ENCODE measurements around the gene CAMTA1. TPM values are rescaled to one million over a fixed set of nuclear protein-coding genes. Genes with fewer than 3 reads are reported as not detected.
"Not testable (repeated sequence)": the region's sequence is repeated elsewhere in the genome, so short reads cannot be mapped to it uniquely, and the experiment has no call there.

CAMTA1 gene
- total RNA-seq, 2 experiments from 2014 or later, result 39.3 to 48.8 TPM

DNA sequence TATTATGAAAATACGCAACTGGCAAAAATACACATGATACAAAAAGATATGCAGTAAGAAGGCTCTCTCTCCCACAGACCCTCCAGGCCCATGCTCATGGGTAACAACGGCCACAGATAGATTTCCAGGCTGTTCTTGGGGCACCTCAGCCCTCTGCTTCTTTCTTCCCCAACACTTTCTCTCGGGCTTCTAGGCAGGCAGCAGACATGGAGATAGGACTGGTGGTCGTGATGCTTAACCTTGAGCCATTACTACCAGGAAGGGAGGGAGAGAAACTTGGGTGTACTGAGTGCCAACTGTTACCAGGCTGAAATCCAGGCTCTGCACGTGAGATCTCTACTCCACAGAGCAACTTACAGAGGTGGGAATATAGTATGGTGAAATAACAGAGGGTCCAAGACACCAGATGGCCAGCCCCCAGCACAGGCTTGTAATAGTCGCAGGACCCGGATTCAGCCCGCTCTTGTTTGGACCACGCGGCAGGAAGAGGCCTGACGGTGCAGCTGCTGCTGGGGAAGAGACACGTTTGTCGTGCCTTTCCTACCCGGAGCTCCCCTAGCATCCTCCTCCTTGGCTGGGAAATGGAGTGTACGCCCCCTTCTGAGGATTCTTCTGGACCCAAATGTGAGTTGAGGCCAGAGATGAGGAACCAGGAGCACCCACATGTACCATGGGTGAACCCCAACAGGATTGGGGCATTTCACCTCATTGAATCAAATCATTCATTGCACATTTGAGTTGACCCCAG is 544.8 kb downstream of the CAMTA1 start:
- peaks cover 3% of the 10 kb centered on the region for H3K27me3 Mint-ChIP-seq
- no peak for DNase-seq
- H3K9me3 Mint-ChIP-seq, result no peaks in the 10 kb centered on the region
- no peaks in the 10 kb centered on the region for H3K36me3 Mint-ChIP-seq (ENCODE audit: low read depth)
- ChIA-PET CTCF (no interaction called here), POLR2A (no interaction called here)
- H3K4me1 Mint-ChIP-seq, result no peaks in the 10 kb centered on the region
- H3K27ac Mint-ChIP-seq, result no peak overlapping the region
- H3K4me3 Mint-ChIP-seq, result no peak overlapping the region

DNA sequence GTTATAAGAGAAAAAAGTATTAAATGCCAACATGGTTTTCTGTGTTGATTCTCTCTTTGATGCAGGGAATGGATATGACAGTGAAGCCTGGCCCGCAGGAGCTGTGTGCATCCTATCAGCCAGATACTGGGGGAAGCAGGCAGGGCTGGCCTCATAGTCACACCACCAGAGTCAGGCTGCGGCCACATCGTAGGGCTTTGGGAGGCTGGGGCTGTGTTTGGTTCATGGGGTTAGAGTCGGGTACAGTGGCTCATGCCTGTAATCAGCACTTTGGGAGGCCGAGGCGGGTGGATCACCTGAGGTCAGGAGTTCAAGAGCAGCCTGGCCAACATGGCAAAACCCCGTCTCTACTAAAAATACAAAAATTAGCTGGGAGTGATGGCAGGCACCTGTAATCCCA is 545.5 kb downstream of the CAMTA1 start:
- H3K27ac Mint-ChIP-seq; H3K27me3 Mint-ChIP-seq; CTCF ChIA-PET; H3K36me3 Mint-ChIP-seq (ENCODE audit: low read depth); H3K4me1 Mint-ChIP-seq; H3K9me3 Mint-ChIP-seq; H3K4me3 Mint-ChIP-seq; POLR2A ChIA-PET; DNase-seq: not testable (repeated sequence)

DNA sequence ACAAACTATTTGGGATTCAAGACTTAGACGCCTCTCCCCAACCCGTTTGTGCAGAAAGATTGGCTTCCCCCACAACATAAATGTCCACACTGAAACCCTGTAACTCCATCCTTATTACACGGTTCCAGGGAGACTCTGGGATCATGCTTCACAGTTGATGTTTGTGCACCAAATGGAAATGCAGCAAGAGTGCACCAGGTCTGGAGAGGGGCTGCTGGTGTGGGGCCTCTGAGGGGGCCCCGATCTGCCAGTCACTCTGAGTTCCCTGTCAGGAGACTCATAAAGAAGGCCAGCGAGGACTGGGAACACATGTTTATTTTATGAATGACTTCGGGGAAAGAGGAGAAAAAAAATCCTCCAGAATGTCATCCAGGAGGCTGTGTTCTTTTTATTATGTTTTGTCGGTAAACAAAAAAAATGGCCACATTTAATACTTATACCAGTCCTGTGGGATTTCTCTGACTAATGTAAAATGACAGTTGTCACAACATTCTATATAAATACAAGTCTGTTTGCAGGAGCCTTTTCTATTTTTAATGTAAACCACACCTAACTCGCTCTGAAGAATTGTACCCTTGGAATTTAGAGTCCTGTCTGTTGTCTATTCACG is 546.8 kb downstream of the CAMTA1 start:
- Mint-ChIP-seq H3K27me3 (peaks cover 3% of the 10 kb centered on the region), H3K27ac (no peak overlapping the region), H3K4me1 (no peaks in the 10 kb centered on the region), H3K36me3 (ENCODE audit: low read depth) (no peaks in the 10 kb centered on the region), H3K4me3 (no peak overlapping the region), H3K9me3 (no peaks in the 10 kb centered on the region)
- DNase-seq, result no peak
- POLR2A ChIA-PET, result no interaction called here
- CTCF ChIA-PET, result no interaction called here

DNA sequence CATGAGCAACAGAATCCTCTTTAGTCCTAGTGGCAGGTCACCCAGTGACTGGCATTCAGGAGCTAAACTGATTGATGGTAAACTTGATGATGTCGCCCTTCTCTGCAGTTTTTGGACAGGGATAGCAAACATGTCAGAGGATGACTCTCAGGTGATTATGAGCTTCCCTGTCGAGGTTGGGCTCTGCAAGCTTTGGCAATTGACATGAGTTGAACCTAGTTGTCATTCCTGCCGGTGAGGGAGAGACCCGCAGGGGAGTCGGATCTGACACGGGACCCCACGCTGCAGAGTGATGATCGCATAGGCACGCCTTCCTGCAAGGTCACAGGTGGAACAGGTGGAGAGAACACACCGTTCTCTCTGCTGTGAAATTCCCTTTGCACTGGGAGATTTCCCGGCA is 547.8 kb downstream of the CAMTA1 start:
- Mint-ChIP-seq H3K4me1 (no peaks in the 10 kb centered on the region), H3K27me3 (peaks cover 3% of the 10 kb centered on the region), H3K27ac (no peak overlapping the region), H3K4me3 (no peak overlapping the region), H3K36me3 (ENCODE audit: low read depth) (no peaks in the 10 kb centered on the region), H3K9me3 (no peaks in the 10 kb centered on the region)
- POLR2A ChIA-PET, result interaction anchor here (0.5 kb wide), 1 partner anchor 11 kb away, joined by 3 read pairs; no protein-coding TSS in a partner anchor
- DNase-seq, result no peak
- CTCF ChIA-PET, result no interaction called here

DNA sequence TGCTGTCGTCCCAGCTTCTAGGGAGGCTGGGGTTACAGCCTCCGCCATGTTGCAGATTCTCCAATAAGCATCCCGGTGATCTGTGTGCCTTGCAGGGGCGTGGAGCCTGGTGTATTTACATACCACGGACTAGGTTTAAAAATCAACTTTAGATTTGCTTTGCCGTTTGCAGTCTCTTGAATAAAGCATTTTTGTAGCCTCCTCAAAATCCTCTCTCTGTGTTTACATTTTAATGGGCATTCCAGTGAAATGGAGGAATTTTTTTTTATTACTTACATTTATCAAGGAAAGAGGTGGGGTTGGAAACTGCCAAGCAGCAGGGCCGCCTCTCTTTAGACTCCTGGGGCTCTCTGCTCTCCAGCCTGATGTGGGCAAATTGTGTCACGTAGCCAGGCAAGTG is 548.4 kb downstream of the CAMTA1 start:
- Mint-ChIP-seq H3K36me3 (ENCODE audit: low read depth) (no peaks in the 10 kb centered on the region), H3K27ac (no peak overlapping the region), H3K27me3 (peaks cover under 1% of the 10 kb centered on the region), H3K4me3 (no peak overlapping the region), H3K9me3 (no peaks in the 10 kb centered on the region), H3K4me1 (no peaks in the 10 kb centered on the region)
- CTCF ChIA-PET, result no interaction called here
- POLR2A ChIA-PET, result interaction anchor here (0.5 kb wide), 1 partner anchor 11 kb away, joined by 3 read pairs; no protein-coding TSS in a partner anchor
- DNase-seq, result no peak

DNA sequence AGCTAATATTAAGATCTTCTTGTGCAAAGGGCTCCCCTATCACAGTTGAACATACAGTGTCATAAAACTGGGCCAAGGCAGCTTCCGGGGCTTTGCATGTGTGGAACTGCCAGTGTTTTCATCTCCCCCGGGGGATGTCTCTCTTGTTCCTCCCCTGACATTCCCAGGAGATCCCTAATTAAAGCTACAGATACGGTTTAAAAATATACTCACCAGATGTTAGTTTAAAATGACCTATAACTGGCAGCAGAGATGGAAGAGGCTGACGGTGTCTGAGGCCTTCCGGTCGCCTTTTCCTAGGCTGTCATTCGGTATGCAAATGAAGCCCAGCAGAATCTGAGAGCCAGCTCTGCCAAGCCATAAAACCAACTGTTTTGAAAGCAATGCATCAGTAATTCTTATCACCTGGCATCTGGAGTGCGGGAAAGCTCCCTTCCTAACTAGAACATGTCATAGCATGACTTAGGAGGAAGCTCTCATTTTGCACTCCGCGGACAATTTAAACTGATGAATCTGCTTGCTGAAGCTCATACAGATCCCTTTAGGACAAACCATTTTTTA is 549.3 kb downstream of the CAMTA1 start:
- ChIA-PET CTCF (no interaction called here), POLR2A (no interaction called here)
- no peak for DNase-seq
- Mint-ChIP-seq H3K27ac (no peak overlapping the region), H3K4me3 (no peak overlapping the region), H3K9me3 (no peaks in the 10 kb centered on the region), H3K36me3 (ENCODE audit: low read depth) (no peaks in the 10 kb centered on the region), H3K4me1 (no peaks in the 10 kb centered on the region), H3K27me3 (no peaks in the 10 kb centered on the region)

DNA sequence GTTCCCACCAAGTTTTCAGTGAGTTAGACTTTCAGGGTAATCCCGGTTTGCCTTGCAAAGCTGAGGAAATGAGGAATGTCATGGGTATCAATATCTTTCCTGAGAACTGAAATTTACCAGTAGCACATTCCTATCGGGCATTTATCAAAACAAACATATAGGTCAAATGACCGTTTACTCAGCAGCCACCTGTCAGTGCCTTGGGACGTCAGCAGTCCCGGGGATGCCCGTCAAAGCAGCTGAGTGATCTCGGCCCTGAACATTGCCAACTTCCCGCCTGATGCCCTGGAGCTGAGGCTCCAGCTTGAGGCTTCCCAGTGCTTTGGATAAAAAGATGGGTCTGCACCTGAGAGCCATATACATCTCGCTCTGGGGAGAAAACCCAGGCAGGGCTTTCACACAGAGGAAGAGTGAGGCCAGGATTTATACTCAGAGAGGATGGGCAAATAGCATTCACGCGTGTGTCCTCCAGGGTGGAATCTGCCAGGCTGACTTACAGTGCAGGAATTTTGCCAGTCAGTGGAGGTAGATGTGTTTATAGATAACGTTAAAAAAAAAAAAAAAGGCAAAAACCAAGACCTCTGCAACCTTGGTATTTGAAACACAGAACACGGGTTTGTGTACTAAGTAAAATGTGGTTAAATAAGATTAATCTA is 550.1 kb downstream of the CAMTA1 start:
- Mint-ChIP-seq H3K27me3 (no peaks in the 10 kb centered on the region), H3K4me1 (no peaks in the 10 kb centered on the region), H3K27ac (no peak overlapping the region), H3K4me3 (no peak overlapping the region), H3K36me3 (ENCODE audit: low read depth) (no peaks in the 10 kb centered on the region), H3K9me3 (no peaks in the 10 kb centered on the region)
- DNase-seq, result no peak
- POLR2A ChIA-PET, result no interaction called here
- CTCF ChIA-PET, result interaction anchor here (0.6 kb wide), 1 partner anchor 150 kb away, joined by 3 read pairs; no protein-coding TSS in a partner anchor

DNA sequence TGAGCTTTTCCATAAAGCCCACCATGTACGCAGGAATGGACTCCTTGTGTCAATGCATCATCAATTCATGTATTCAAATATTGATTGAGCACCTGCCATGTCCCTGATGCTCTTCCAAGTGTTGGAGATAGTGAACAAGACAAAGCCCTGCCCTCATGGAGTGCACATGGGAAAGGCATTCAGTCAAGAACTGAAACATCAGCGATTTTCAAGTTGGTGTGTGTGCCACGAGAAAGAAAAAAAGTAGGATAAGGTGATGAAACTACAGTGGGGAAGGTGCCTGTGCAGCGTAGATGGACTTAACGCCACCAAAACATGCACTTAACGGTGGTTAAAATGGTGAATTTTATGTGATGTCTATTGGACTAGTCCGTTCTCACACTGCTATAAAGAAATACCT is 553.2 kb downstream of the CAMTA1 start:
- Mint-ChIP-seq H3K27me3 (no peaks in the 10 kb centered on the region), H3K4me1 (no peaks in the 10 kb centered on the region), H3K9me3 (no peaks in the 10 kb centered on the region), H3K36me3 (ENCODE audit: low read depth) (no peaks in the 10 kb centered on the region), H3K4me3 (no peak overlapping the region), H3K27ac (no peak overlapping the region)
- ChIA-PET POLR2A (no interaction called here), CTCF (no interaction called here)
- no peak for DNase-seq

DNA sequence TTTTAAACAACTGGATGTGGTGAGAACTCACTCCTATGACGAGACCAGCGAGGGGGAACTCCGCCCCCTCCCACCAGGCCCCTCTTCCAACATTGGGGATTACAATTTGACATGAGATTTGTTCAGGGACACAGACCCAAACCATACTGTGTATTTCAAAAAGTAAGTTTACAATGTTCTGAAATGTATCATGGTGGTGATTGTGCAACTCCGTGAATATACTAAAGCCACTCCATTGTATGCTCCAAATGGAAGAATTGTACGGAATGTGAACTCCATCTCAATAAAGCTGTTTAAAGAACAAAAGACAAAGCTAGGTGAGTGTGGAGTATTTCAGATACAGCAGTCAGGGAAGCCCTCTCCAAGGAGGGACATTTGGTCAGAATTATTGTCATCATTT is 553.8 kb downstream of the CAMTA1 start:
- Mint-ChIP-seq H3K36me3 (ENCODE audit: low read depth) (no peaks in the 10 kb centered on the region), H3K27ac (no peak overlapping the region)
- POLR2A ChIA-PET, result no interaction called here

DNA sequence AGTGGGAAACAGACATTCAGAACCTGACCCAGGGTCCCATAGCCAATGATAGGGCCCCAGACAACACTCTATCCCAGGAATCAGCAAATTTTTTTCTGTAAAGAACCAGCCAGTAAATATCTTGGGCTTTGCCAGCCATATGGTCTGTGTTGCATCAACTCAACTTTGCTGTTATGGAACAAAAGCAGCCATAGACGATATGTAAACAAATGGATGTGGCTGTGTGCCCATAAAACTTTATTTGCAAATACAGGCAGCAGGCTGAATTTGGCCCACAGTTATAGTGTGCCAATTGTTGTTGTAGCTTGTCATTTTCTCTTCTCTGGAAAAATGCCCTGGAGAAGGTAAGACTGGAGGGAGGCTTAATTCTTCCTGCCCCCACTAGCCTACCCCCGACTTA is 554.7 kb downstream of the CAMTA1 start:
- H3K27me3 Mint-ChIP-seq, result no peaks in the 10 kb centered on the region
- no peaks in the 10 kb centered on the region for H3K9me3 Mint-ChIP-seq
- ChIA-PET CTCF (no interaction called here), POLR2A (no interaction called here)
- no peaks in the 10 kb centered on the region for H3K4me1 Mint-ChIP-seq
- no peak for DNase-seq
- no peaks in the 10 kb centered on the region for H3K36me3 Mint-ChIP-seq (ENCODE audit: low read depth)
- no peak overlapping the region for H3K4me3 Mint-ChIP-seq
- no peak overlapping the region for H3K27ac Mint-ChIP-seq

More for the DNA sequence above, 553.8 kb downstream of the CAMTA1 start:
- Mint-ChIP-seq H3K4me3 (no peak overlapping the region), H3K27me3 (no peaks in the 10 kb centered on the region), H3K9me3 (no peaks in the 10 kb centered on the region), H3K4me1 (no peaks in the 10 kb centered on the region)
- CTCF ChIA-PET, result no interaction called here
- no peak for DNase-seq

DNA sequence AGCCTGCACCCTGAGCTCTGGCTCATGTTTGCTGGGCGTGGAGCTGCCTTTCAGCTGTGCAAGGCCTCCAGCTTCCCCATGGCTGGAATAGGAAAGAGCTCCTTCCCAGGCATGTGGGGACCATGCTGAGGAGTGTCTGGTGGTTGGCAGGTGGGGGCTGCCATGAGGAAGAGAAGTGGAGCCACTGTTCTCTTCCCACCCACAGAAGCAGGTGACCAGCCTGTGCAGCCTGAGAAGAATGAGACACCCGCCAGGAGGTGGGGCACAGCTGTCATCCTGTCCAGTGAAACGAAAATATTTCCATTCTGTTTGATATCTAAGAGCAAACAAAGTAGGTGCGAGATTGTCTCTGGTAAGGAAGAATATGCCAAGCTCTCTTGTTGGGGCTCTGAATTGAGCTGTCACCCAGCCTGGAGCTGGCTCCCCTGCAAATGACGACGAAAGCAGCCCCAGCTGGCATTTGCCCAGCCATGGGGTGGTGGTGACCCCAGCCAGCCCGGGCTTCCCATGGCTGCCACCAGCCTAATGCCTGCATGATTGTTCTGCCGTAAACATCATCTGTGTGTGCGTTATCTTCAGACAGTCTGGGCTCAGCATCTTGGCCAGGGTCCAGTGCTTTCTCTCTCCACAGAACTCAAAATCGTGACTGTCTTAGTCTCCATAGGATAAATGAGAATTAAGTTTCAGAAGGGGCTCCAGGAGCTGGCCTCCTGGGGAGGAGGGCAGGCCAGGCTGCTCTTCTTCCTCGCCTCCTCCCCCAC is 556.1 kb downstream of the CAMTA1 start:
- Mint-ChIP-seq H3K9me3 (no peaks in the 10 kb centered on the region), H3K4me1 (no peaks in the 10 kb centered on the region), H3K4me3 (no peak overlapping the region), H3K27ac (no peak overlapping the region), H3K36me3 (ENCODE audit: low read depth) (no peaks in the 10 kb centered on the region), H3K27me3 (no peaks in the 10 kb centered on the region)
- no peak for DNase-seq
- ChIA-PET CTCF (interaction anchor here (0.9 kb wide), 1 partner anchor 311 kb away, joined by 3 read pairs; no protein-coding TSS in a partner anchor), POLR2A (no interaction called here)

DNA sequence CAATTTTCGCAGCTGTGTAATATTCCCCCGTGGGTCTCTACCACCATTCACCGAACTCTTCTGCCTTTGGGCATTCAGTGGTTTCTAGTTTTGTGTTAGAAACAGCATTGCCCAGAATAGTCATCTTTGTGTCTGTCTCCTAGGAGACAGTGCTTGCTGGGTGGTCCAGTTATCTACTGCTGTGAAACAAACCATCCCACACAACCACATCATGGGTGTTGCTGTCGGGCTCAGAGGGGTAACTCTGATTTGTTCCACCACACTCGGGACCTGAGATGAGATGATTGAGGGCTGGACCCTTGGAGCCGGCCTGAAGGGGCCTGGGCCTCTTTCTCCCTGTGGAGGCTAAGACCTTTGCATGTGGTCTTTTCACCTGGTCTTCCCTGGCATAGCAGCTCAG is 558.6 kb downstream of the CAMTA1 start:
- Mint-ChIP-seq H3K4me3 (no peak overlapping the region), H3K4me1 (no peaks in the 10 kb centered on the region), H3K27me3 (no peaks in the 10 kb centered on the region), H3K9me3 (no peaks in the 10 kb centered on the region), H3K36me3 (ENCODE audit: low read depth) (no peaks in the 10 kb centered on the region), H3K27ac (no peak overlapping the region)
- CTCF ChIA-PET, result no interaction called here
- POLR2A ChIA-PET, result no interaction called here
- DNase-seq, result no peak

DNA sequence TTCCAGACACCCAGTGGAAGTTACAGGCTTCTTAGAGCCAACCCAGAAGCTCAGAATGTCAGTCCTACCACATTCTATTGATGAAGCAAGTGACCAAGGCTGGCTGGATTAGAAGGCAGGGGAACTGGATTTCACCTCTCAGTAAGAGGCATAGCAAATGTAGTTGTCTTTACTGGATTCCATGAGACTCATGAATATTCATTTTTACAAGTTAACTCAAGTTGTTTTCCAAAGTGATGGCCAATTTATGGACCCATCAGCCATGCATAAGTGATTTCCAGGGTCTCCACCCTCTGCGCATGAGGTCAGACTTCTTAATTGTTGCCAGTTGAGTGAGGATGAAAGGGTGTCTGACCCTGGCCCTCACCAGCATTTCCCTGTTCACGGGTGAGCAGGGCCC is 559.0 kb downstream of the CAMTA1 start:
- POLR2A ChIA-PET, result interaction anchor here (0.6 kb wide), 1 partner anchor 11 kb away, joined by 3 read pairs; no protein-coding TSS in a partner anchor
- Mint-ChIP-seq H3K27me3 (no peaks in the 10 kb centered on the region), H3K27ac (no peak overlapping the region), H3K4me1 (no peaks in the 10 kb centered on the region), H3K36me3 (ENCODE audit: low read depth) (no peaks in the 10 kb centered on the region), H3K9me3 (no peaks in the 10 kb centered on the region), H3K4me3 (no peak overlapping the region)
- no peak for DNase-seq
- CTCF ChIA-PET, result no interaction called here
